ENCODE measurements around the gene RYR2.

RYR2 gene

DNA sequence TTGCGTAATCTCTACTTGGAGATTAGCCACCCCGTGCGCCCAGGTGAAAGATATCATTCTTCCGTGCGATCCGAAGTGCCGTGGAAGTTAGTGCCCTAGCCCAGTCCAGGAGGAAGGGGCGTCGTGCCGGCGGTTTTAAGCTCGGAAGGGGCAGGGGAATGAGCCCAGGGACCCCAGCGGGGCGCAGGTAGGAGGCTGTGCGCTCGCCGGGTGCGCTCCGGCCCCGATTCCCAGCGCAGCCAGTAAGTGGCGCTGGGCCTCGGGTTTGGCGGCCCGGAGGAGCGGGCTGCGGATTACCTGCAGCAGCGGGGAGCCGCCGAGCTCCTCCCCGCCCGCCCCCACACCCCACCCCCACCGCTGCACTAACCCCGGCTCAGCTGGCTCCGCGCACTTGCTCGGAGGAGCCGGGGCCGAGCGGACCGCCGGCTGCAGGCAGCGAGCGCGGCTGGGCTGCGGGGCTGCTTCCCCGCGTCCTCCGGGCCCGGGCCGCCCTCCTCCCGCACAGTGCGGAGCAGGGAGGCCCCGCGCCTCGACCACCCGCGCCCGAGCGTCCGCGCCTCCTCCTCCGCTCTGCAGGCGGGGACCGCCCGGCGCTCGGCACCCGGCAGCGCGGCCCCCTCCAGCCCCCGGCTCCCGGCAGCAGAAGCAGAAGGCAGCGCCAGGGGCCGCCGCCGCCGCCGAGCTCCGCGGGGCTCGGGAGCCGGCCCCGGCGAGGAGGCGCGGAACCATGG is at the start of gene RYR2:
RYR2 (plus strand) TSS at position 390 of the 731 bp plus-strand sequence; CDS start at position 728, 338 bp downstream.
- in situ Hi-C loops (cut with MboI; ENCODE audit: low sequenced_read_pairs) = loop anchor here (25.0 kb wide), 1 partner anchor 345 kb away; no protein-coding TSS in a partner anchor
- peak within 1 kb of the TSS; percentile 27 for H3K4me3 ChIP-seq
- DNase-seq (ENCODE audit: low spot score in 2 of 2) = peak; percentile 41 to 65

DNA sequence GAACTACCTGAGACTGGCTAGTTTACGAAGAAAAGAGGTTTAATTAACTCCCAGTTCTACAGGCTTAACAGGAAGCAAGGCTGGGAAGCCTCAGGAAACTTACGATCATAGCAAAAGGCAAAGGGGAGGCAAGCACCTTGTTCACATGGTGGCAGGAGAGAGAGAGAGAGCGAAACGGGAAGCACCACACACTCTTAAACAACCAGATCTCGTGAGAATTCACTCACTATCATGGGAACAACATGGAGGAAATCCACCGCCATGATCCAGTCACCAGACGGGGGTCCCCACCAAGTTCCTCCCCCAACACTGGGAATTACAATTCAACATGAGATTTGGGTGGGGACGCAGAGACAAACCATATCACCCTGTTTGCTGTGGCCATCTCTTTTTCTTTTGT is 49.5 kb upstream of the RYR2 start:
- no peak overlapping the region for H3K4me3 ChIP-seq
- no peaks in the 10 kb centered on the region for H3K27me3 ChIP-seq (ENCODE audit: low read depth)
- H3K9me3 ChIP-seq = no peaks in the 10 kb centered on the region
- no peaks in the 10 kb centered on the region for H3K36me3 ChIP-seq (replicated peaks)
- in situ Hi-C loops (cut with MboI; ENCODE audit: low sequenced_read_pairs) = no loop called here
- H3K4me1 ChIP-seq = no peaks in the 10 kb centered on the region
- DNase-seq (ENCODE audit: low spot score in 2 of 2) = no peak

More for the DNA sequence above, at the start of gene RYR2:
- Histone ChIP-seq H3K36me3 (replicated peaks) (no peaks in the 10 kb centered on the region), H3K27me3 (ENCODE audit: low read depth) (peaks cover 54% of the 10 kb centered on the region), H3K9me3 (no peaks in the 10 kb centered on the region), H3K4me1 (no peaks in the 10 kb centered on the region)

GRCh38 chr1:236994450-236994849 is 47.5 kb upstream of the RYR2 start:
- H3K4me3 ChIP-seq = no peak overlapping the region
- DNase-seq (ENCODE audit: low spot score in 2 of 2) = no peak
- H3K9me3 ChIP-seq = no peaks in the 10 kb centered on the region
- in situ Hi-C loops (cut with MboI; ENCODE audit: low sequenced_read_pairs) = no loop called here
- H3K27me3 ChIP-seq (ENCODE audit: low read depth) = no peaks in the 10 kb centered on the region
- H3K36me3 ChIP-seq (replicated peaks) = no peaks in the 10 kb centered on the region
- no peaks in the 10 kb centered on the region for H3K4me1 ChIP-seq

DNA sequence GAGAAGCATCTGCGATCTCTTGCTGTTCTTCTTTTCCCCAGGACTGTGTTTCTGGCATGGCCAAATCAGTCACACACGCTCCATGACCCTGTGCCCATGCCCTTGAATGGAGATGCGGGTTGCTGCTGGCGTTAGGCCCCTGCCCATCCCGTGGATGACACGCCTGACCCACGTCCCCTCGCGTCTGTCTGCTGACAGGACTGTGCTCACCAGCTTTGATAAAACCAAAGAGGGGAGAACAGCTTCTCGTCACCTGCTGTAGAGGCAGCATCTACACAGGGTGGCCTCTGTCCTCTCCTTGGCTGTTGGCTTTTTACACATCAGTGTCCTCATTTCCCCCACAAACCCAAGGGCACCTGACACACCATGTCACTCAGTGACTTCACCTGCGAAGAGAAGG is 44.6 kb upstream of the RYR2 start:
- in situ Hi-C loops (cut with MboI; ENCODE audit: low sequenced_read_pairs) = no loop called here
- Histone ChIP-seq H3K27me3 (ENCODE audit: low read depth) (no peaks in the 10 kb centered on the region), H3K36me3 (replicated peaks) (no peaks in the 10 kb centered on the region), H3K9me3 (no peaks in the 10 kb centered on the region), H3K4me1 (no peaks in the 10 kb centered on the region), H3K4me3 (no peak overlapping the region)
- DNase-seq (ENCODE audit: low spot score in 2 of 2) = no peak

GRCh38 chr1:236997882-236998281 is 44.1 kb upstream of the RYR2 start:
- Histone ChIP-seq H3K36me3 (replicated peaks) (no peaks in the 10 kb centered on the region), H3K4me1 (no peaks in the 10 kb centered on the region), H3K27me3 (ENCODE audit: low read depth) (no peaks in the 10 kb centered on the region), H3K9me3 (no peaks in the 10 kb centered on the region), H3K4me3 (no peak overlapping the region)
- in situ Hi-C loops (cut with MboI; ENCODE audit: low sequenced_read_pairs) = no loop called here
- DNase-seq (ENCODE audit: low spot score in 2 of 2) = no peak

DNA sequence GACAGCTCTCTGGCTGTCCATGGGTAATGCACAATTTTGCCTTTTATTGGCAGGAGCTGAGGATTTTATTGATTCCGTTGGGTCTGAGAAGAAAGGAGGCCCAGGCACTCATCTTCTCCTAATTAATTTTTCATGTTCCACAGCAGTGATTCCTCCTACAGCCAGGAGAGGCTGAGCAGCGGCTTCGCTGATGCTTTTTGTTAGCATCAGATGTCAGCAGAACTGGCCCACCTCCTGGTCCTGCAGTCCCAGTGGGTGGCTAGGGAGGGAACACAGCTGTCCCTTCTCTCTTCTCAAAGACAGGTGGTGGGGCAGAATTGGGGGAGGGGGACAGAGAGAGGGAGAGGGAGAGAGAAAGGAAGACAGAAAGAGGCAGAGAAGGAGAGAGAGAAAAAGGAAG is 43.4 kb upstream of the RYR2 start:
- no peaks in the 10 kb centered on the region for H3K27me3 ChIP-seq (ENCODE audit: low read depth)
- H3K4me1 ChIP-seq = no peaks in the 10 kb centered on the region
- no peaks in the 10 kb centered on the region for H3K36me3 ChIP-seq (replicated peaks)
- in situ Hi-C loops (cut with MboI; ENCODE audit: low sequenced_read_pairs) = no loop called here
- DNase-seq (ENCODE audit: low spot score in 2 of 2) = no peak
- H3K4me3 ChIP-seq = no peak overlapping the region
- H3K9me3 ChIP-seq = no peaks in the 10 kb centered on the region

GRCh38 chr1:237000191-237000590 is 41.8 kb upstream of the RYR2 start:
- Histone ChIP-seq H3K36me3 (replicated peaks) (no peaks in the 10 kb centered on the region), H3K4me3 (no peak overlapping the region), H3K27me3 (ENCODE audit: low read depth) (no peaks in the 10 kb centered on the region), H3K4me1 (no peaks in the 10 kb centered on the region), H3K9me3 (no peaks in the 10 kb centered on the region)
- in situ Hi-C loops (cut with MboI; ENCODE audit: low sequenced_read_pairs) = no loop called here
- no peak for DNase-seq (ENCODE audit: low spot score in 2 of 2)

DNA sequence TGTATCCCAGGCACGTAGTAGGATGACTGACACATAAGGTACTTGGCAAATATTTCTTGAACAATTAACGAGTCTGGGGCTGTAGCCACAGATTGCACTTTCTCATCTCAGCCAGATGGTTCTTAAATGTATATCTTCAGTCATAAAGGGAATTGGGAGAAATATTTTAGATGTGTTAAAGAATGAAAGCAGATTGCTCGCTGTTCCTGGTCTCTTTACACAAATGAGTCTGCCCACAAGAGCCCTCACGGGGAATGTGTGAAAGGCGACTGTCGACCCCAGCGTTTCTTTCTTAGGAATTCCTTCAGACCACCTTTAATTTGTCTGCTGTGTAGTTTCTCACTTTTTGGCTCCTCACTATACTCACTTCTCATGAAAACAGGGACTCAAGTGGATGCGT is 38.5 kb upstream of the RYR2 start:
- Histone ChIP-seq H3K4me3 (no peak overlapping the region), H3K36me3 (replicated peaks) (no peaks in the 10 kb centered on the region), H3K4me1 (no peaks in the 10 kb centered on the region), H3K27me3 (ENCODE audit: low read depth) (no peaks in the 10 kb centered on the region), H3K9me3 (no peaks in the 10 kb centered on the region)
- in situ Hi-C loops (cut with MboI; ENCODE audit: low sequenced_read_pairs) = no loop called here
- DNase-seq (ENCODE audit: low spot score in 2 of 2) = no peak

GRCh38 chr1:237004116-237004515 is 37.9 kb upstream of the RYR2 start, which contains the start of gene MT1HL1:
Gene MT1HL1, minus strand, starts transcription at chr1:237004441. Its CDS starts 69 bp downstream, at chr1:237004372.
- no peak for DNase-seq (ENCODE audit: low spot score in 2 of 2)
- no peaks in the 10 kb centered on the region for H3K9me3 ChIP-seq
- H3K4me3 ChIP-seq = no peak within 1 kb of the TSS
- H3K4me1 ChIP-seq = no peaks in the 10 kb centered on the region
- no peaks in the 10 kb centered on the region for H3K27me3 ChIP-seq (ENCODE audit: low read depth)
- H3K36me3 ChIP-seq (replicated peaks) = no peaks in the 10 kb centered on the region
- in situ Hi-C loops (cut with MboI; ENCODE audit: low sequenced_read_pairs) = no loop called here

DNA sequence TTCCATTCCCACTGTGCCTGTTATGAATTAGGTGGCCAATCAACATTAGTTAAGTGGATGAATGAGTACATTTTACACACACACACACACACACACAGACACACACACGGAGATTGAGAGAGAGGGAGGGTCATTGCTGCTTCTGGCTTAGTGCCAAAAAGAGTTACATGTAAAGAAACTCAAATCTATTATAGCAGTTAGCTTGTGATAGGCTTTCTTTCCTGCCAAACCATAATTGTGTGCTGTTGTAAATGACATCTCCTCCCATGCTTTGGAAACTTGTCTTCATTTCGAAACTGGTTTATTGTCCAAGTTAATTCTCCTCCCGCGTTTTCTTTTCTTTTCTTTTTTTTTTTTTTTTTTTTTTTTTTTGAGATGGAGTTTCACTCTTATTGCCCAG is 36.3 kb upstream of the RYR2 start:
- Histone ChIP-seq H3K4me1 (no peaks in the 10 kb centered on the region), H3K36me3 (replicated peaks) (no peaks in the 10 kb centered on the region), H3K9me3 (no peaks in the 10 kb centered on the region), H3K4me3 (no peak overlapping the region), H3K27me3 (ENCODE audit: low read depth) (no peaks in the 10 kb centered on the region)
- no peak for DNase-seq (ENCODE audit: low spot score in 2 of 2)
- in situ Hi-C loops (cut with MboI; ENCODE audit: low sequenced_read_pairs) = no loop called here

- Histone ChIP-seq H3K4me3 (no peak overlapping the region), H3K9me3 (no peaks in the 10 kb centered on the region), H3K36me3 (replicated peaks) (no peaks in the 10 kb centered on the region), H3K4me1 (no peaks in the 10 kb centered on the region), H3K27me3 (ENCODE audit: low read depth) (no peaks in the 10 kb centered on the region)
- DNase-seq (ENCODE audit: low spot score in 2 of 2) = no peak
- in situ Hi-C loops (cut with MboI; ENCODE audit: low sequenced_read_pairs) = no loop called here
Measured at GRCh38 chr1:237007147-237007881, 34.7 kb upstream of the RYR2 start.

- H3K4me1 ChIP-seq = no peaks in the 10 kb centered on the region
- no peaks in the 10 kb centered on the region for H3K36me3 ChIP-seq (replicated peaks)
- no peaks in the 10 kb centered on the region for H3K27me3 ChIP-seq (ENCODE audit: low read depth)
- H3K9me3 ChIP-seq = no peaks in the 10 kb centered on the region
- no peak overlapping the region for H3K4me3 ChIP-seq
- no peak for DNase-seq (ENCODE audit: low spot score in 2 of 2)
- in situ Hi-C loops (cut with MboI; ENCODE audit: low sequenced_read_pairs) = no loop called here
Measured at GRCh38 chr1:237009611-237010010, 32.4 kb upstream of the RYR2 start.

DNA sequence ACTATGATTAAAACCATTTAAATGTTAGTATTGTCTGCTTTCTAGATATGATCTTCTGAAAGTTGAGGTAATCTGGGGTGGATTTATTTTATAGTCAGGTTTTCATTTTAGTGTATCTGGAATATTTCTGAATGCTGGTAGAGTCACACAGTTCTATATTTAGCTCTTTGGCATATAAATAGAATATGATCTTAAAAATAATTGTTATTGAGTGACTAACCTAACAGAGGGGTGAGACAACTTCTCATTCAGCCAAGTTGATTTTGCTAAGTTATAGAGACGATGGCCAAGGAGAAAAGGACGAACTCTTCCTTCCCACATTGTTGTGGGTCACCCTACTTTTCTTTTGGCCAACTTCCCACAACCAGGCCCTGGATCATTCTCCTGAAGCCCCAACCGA is 30.6 kb upstream of the RYR2 start:
- DNase-seq (ENCODE audit: low spot score in 2 of 2) = no peak

GRCh38 chr1:237012361-237012760 is 29.6 kb upstream of the RYR2 start:
- H3K9me3 ChIP-seq = no peaks in the 10 kb centered on the region
- H3K36me3 ChIP-seq (replicated peaks) = no peaks in the 10 kb centered on the region
- H3K4me3 ChIP-seq = no peak overlapping the region
- in situ Hi-C loops (cut with MboI; ENCODE audit: low sequenced_read_pairs) = no loop called here
- H3K27me3 ChIP-seq (ENCODE audit: low read depth) = no peaks in the 10 kb centered on the region
- DNase-seq (ENCODE audit: low spot score in 2 of 2) = no peak
- H3K4me1 ChIP-seq = no peaks in the 10 kb centered on the region

More for the DNA sequence above, 30.6 kb upstream of the RYR2 start:
- no peaks in the 10 kb centered on the region for H3K9me3 ChIP-seq
- no peak overlapping the region for H3K4me3 ChIP-seq
- in situ Hi-C loops (cut with MboI; ENCODE audit: low sequenced_read_pairs) = no loop called here
- H3K27me3 ChIP-seq (ENCODE audit: low read depth) = no peaks in the 10 kb centered on the region
- H3K4me1 ChIP-seq = no peaks in the 10 kb centered on the region
- H3K36me3 ChIP-seq (replicated peaks) = no peaks in the 10 kb centered on the region

Data from HAP-1 (cell line).